ENCODE results near the gene TNFRSF6B.

The TNFRSF6B gene

GRCh38 chr20:63741354-63741675, 44.9 kb downstream of the TNFRSF6B start:
- intact Hi-C loops (cut with DNase I): loop anchor here (5.0 kb wide), 1 partner anchor 114 kb away; the partner anchor contains the start of gene GMEB2
- no peak for DNase-seq

DNA sequence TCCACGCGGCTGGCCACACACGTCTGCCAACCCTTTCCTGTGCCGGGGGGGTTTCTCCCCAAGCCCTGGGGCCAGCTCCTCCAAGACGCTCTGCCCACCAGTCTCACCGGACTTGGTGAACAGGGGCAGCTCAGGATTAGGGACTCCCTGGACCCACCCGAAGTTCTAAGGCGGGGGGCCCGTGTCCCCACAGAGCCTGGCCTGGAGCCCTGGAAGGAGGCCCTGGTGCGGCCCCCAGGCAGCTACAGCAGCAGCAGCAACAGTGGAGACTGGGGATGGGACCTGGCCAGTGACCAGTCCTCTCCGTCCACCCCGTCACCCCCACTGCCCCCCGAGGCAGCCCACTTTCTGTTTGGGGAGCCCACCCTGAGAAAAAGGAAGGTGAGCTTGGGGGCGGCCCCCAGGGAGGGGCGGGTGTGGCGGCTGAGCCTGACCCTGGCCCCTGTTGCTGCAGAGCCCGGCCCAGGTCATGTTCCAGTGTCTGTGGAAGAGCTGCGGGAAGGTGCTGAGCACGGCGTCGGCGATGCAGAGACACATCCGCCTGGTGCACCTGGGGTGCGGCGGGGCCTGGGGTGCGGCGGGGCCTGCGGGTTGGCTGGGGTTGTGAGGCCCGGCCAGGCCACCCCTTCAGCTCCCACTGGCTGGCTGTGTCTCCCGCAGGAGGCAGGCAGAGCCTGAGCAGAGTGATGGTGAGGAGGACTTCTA, 45.4 kb downstream of the TNFRSF6B start:
- intact Hi-C loops (cut with DNase I): loop anchor here (5.0 kb wide), 1 partner anchor 115 kb away; the partner anchor contains the start of gene GMEB2
- DNase-seq: no peak

- DNase-seq: no peak
- intact Hi-C loops (cut with DNase I): loop anchor here (5.0 kb wide), 1 partner anchor 115 kb away; the partner anchor contains the start of gene GMEB2
Observed at GRCh38 chr20:63742381-63743024, 46.1 kb downstream of the TNFRSF6B start.

DNA sequence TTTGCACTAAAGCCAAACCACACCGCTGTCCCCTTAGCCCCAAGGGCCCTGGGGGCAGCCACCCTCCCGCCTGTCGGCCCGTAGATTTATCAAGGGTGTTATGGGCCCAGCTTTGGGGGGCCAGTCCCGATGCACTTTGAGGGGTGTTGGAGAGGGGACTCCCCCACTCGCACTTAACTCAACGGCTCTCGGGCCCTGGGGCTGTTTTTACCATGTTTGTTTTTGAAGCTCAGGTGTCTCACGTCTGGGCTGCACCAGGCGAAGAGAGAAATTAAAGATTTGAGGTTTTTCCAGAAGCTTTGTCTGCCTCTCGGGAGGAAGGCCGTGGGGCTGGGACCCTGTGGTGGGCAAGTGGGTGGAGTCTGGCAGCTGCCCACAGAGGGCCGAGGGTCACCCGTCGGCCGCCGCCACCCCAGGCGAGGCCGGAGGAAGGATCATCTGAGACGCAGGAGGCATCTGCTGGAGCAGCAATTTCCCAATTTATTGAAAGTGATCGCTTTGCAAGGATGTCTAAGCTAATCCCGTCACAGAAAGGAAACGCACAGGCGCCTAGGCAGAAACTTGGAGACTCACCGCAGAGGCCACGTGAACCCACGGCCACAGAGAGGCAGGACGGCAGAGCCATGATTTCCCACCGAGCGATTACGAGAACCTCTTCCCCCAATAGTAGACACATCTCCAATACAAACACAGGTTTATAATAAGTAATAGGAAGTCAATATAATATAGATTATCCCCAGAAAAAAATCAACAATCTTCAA, 46.9 kb downstream of the TNFRSF6B start:
- no peak for DNase-seq
- intact Hi-C loops (cut with DNase I): loop anchor here (5.0 kb wide), 1 partner anchor 116 kb away; the partner anchor contains the start of gene GMEB2

GRCh38 chr20:63744158-63744557, 47.7 kb downstream of the TNFRSF6B start:
- DNase-seq: no peak
- intact Hi-C loops (cut with DNase I): loop anchor here (5.0 kb wide), 1 partner anchor 117 kb away; the partner anchor contains the start of gene GMEB2

- intact Hi-C loops (cut with DNase I): loop anchor here (5.0 kb wide), 1 partner anchor 117 kb away; the partner anchor contains the start of gene GMEB2
- no peak for DNase-seq
Observed at GRCh38 chr20:63744574-63745423, 48.3 kb downstream of the TNFRSF6B start.

DNA sequence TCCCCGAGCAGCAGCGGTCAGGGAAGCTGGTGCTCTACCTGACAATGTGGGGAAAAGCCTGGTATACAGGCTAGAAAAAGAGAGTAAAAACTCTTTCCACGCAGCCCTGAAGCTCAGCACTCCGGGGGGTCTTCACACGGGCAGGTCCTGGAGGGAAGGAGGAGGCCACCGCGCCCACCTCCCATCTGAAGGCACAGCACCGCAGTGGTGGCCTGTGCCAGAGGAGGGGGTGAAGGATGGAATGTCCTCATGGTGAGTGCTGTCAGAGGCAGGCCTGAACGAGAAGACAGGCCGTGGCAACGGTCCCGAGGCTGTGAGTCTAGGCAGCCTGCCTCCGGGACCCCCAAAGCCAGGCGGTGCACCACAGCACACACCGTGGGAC, 49.0 kb downstream of the TNFRSF6B start:
- intact Hi-C loops (cut with DNase I): no loop called here
- DNase-seq: no peak

GRCh38 chr20:63745961-63746731, 49.7 kb downstream of the TNFRSF6B start:
- no peak for DNase-seq
- intact Hi-C loops (cut with DNase I): no loop called here

- intact Hi-C loops (cut with DNase I): no loop called here
Observed at GRCh38 chr20:63746751-63747315, 50.4 kb downstream of the TNFRSF6B start.

GRCh38 chr20:63747622-63748069, 51.2 kb downstream of the TNFRSF6B start:
- intact Hi-C loops (cut with DNase I): no loop called here
- DNase-seq: no peak

More at GRCh38 chr20:63746751-63747315, 50.4 kb downstream of the TNFRSF6B start:
- no peak for DNase-seq
